NCI-H1105 (cell line): ENCODE results near the gene TNFRSF4.
"Not testable (repeated sequence)": the region's sequence is repeated elsewhere in the genome, so short reads cannot be mapped to it uniquely, and the experiment has no call there.

Experiments used
- DNase-seq: peaks from one replicate; lab custom pipeline; 2025; lab: John Stamatoyannopoulos, UW

Gene TNFRSF4

DNA sequence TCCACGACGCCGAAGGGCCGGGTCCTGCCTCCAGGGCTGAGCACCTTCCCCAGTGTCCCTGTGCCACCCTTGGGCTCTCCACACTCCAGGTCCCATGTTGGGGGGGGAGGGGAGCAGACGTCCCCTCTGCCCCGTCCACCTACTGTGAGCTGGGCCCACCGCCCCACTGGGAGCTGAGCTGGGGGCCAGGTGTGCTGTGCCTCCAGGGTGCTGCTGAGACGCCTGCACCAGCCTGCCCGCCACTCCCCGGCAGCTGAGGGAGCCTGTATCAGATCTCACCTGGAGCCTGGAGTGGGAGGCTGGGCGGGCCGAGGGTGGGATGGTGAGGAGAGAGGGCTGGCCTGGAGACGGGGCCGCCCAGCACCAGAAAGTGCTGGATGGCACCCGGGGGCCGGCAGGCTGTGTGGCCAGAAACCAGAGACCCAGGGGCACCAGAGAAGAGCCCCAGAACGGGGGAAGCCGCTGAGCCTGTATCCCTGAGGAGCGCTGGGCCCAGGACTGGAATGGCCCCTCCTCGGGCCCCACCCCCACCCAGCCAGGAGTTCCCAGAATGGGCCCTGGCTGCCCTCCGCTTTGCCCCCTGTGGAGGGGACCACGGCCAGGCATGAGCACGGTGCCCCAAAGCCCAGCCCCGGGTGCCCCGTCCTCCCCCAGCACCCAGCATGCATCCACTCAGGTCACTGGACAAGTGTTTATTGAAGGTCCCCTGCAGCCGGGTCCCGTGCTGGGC is 11.0 kb downstream of the TNFRSF4 start:
- no peak for DNase-seq

DNA sequence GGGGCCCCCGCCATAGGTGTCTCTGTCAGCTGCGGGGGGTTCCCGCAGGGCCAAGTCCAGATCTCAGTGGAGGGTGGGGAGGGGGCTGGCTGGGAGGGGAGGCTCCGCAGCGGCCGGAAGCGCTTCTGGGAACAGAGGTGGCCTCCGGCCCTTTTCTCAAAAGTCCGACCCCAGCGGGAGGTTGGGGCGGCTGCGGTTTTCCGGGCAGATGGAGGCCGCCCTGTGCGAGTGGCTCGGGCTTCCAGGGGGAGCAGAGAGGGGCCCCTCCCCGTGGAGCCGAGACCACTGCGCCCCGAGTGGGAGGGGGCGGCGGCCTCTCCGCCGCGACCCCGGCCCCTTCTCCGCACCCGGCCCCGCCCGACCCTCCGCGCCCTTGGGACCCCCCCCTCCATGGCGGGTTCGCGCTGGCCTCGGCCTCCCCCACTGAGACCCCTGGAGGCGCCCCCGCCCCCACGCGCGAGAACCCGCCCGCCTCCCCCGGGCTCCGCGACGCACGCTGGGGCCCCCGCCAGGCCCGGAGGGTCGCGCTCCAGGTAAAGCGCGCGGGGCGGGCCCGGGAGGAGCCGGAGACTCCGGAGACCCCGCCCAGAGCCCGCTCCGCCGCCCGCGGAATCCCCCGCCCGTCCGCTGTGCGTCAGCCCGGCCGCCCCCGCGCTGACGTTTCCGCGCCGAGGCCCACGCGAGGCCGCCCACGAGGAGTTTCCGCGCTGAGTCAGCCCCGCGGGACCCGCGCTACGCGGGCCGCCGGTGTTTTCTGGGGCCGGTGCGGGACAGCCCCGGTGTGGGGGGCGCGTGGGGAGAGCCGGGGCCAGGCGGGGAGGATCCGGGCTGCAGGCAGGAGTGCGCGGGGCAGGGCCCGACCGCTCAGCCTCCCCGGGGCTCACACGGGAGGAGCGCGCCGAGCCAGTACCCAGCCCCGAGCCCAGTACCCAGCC is 12.8 kb downstream of the TNFRSF4 start:
- peak; percentile 23 for DNase-seq

DNA sequence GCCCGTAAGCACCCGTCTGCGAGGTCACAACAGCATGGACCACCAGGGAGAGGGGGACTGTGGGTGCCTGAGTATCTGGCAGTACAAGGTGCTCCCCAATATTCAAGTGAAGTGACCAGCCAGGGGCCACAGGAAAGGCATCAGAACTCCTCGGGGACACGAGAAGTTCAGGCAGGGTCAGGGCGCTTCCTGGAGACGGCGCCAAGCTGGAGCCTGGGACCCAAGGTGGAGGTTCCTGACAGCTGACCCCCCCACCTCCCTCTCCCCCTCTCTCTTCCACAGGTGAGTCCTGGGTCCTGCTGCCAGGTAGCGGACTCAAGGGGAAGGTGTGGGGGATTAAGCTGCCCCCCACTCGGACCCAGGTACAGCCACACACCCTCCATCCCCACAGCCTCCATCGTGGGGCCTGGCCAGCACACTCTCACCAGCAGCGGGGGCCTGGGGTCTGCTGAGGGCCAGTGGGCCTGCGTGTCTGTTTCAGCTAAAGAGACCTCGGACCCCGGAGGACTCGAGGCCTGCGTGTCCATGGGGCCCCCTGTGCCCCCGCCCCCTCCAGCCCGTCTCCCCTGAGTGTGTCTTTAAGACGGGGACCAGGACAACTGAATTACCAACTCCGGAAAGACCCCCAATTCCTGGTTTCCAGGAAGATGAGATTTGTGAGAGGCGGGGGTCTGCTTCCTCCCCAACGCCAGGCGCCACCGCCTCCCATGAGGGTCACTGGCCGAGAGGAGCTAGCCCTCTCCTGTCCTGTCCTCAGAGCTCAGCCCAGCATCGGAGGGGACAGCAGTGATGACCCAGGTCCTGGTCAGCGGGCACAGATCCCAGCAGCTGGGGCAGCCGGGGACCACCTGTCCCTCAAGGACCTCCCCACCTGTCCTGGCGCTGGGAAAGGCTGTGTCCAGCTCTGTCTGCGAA is 13.7 kb downstream of the TNFRSF4 start:
- no peak for DNase-seq

DNA sequence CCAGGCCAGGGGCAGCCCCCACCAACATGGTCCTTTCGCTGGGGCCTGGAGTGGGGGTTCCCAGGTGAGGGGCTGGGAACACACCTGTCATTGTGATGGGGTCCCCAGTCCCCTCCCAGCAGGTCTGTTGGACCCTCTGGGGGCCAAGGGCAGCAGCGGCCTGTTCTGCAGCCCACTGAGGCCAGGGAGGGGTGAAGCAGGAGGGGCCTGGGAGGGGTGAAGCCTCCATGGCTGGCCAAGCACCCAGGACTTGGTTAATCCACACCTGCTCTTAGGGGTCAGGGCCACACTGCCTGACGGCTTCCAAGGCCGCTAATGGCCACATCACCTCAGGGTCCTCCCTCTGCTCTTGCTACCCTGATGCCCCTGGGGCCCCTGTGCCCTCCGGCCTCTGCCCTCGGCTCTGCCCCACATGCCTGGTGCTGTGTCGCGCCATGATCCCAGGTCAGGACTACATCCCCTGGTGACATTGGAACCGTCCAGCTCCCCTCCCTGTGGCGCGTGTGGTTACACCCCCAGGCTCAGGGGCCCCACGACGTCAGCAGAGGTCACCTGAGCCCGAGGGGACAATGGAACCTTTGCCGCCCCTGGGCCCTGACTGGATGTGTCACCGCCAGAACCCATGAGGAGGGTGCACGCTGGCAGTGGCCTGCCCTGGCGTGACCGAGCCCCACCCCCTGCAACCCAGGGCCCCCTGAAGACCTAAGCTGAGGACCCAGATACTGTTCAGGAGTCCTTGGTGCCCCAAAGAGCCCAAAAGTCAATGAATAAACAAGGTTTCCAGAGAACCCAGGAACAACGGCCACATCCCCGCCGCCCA is 14.6 kb downstream of the TNFRSF4 start:
- DNase-seq, result no peak

DNA sequence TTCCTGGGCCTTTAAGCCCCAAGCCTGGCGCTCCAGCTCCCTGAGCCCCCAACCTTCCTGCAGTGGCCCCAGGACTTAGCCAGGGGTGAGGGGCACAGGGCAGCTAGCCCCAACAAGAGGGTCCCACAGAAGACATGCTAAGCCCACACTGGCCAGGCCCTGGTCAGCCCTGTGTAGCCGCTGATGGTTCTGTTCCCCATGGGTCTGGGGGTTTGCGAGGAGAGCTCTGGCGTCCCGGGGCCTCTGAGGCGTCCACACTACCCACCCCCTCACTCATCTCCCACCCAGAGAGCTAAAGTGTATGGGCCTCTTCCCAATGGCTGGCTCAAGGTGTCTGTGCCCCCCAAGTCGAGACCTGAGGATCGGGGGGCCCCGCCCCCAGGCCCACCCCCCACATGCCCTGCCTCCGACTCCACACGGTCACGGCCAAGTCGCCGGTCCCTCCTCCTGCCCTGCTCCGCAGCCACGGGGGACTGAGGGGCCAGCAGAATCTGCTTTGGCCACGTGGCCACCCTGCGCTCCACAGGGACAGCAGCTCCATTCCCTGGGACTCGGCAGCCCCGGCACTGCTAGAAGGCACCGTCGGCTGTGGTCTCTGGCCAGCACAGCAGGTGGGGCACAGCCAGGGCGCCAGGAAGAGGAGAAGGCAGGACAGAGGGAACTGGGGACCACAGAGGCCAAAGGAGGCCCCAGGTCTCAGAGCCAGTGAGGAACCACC is 15.4 kb downstream of the TNFRSF4 start:
- DNase-seq, result no peak

DNA sequence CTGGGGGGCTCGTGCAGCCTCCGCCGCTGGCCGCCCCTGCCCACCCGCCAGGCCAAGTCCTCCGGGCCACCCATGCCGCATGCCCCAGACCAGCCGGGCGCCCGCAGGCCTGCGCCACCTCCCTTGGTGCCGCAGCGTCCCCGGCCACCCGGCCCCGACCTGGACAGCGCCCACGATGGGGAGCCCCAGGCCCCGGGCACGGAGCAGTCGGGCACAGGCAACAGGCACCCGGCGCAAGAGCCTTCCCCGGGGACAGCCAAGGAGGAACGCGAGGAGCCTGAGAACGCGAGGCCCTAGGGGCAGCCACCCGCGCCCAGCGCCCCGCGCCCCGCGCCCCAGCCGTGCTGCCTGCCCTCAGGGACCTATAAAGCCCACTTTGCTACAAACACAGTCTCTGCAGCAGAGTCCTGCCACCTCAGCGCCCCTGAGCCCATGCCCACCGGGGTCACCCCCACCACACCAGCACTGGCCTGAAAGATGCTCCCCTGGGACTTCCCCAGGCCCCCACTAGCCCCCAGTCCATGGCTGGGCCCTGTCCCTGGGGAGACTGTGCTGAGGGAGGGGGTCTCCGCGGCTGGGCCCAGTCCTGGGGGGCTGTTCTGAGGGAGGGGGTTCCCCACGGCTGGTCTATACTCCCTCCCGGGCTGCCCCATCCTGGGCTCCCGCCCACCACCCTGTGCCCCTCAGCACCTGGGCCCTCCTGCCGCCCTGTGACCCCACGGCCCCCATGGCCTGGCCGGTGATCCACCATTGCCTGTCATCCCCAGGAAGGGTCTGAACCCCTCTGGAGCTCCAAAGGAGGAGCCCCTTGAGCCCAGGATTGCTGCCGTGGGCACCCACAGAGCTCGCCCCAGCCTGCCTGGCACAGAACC is 16.2 kb downstream of the TNFRSF4 start:
- DNase-seq, result no peak

DNA sequence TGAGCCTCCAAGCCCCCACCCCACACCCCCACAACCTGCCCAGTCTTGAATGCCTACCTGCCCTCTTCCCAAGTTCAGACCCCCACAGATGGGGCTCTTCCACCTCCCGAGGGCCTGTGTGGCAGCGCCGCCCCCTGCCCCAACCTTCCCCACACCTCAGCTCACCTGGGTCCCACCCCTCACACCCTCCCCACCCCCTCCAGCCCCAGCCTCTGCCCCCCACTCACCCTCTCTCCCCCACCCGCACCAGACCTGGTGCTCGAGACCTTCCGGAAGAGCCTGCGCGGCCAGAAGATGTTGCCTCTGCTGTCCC is 16.8 kb downstream of the TNFRSF4 start:
- no peak for DNase-seq

DNA sequence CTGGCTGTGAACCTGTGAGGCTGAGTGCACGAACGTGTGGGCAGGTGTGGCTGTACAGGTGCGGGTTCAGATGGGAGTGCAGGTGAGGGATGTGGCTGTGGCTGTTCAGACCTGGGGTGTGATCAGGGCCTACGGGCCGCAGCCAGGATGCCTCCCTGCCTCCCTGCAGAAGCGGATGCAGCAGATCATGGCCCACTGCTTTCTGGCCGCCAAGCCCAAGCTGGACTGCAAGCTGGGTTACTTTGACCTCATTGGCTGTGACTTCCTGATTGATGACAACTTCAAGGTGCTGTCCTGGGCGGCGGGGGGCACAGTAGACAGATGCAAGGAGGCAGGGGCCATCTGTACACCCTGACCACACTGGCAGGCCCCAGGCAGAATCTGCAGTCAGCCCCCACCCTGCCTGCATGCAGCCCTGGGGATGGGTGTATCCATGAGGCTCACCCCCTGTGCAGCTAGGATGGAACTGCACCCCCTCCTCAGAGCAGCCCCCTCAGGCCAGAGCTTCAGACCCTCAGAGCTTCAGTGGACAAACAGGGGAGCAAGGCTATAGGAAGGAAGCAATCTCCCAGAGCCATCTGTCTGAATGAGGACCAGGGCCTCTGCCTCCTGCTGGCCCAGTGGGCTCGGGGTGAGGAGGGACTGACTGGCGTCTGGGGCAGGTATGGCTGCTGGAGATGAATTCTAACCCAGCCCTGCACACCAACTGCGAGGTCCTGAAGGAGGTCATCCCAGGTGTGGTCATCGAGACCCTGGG is 17.3 kb downstream of the TNFRSF4 start:
- DNase-seq, result no peak

DNA sequence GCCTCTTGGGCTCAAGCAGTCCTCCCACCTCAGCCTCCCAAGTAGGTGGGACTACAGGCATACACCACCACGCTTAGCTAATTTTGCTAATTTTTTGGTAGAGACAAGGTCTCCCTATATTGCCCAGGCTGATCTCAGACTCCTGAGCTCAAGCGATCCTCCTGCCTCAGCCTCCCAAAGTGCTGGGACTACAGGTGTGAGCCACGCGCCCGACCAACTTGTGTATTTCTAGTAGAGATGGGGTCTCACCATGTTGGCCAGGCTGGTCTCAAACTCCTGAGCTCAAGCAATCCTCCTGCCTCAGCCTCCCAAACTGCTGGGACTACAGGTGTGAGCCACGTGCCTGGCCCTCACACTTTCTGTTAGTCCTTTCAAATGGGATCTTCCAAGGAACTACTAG is 18.2 kb downstream of the TNFRSF4 start:
- DNase-seq, result not testable (repeated sequence)

DNA sequence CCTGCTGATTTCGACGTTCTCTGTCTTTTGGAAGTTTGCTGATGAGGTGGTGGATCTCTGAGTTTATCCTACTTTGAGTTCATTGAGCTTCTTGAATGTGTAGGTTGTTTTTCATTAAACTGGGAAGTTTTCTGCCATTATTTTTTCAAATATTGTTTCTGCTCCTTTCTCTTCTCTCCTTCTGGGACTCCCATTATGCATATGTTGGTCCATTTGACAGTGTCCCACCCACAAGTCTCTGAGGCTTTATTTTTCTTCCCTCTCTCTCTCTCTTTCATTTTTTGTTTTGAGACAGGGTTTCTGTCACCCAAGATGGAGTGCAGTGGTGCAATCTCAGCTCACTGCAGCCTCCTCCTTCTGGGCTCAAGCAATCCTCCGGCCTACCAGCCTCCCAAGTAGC is 19.2 kb downstream of the TNFRSF4 start:
- no peak for DNase-seq

DNA sequence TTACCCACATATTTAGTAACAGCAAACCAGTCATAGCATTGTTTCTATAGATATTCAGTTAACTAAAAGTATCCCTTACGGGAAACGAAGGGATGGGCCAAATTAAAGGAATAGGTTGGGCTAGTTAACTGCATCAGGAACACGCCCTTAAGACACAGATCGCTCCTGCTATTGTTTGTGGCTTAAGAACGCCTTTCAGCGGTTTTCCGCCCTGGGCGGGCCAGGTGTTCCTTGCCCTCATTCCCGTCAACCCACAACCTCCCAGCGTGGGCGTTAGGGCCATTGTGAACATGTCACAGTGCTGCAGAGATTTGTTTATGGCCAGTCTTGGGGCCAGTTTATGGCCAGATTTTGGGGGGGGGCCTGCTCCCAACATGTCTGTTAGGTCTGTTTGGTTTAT is 22.2 kb downstream of the TNFRSF4 start:
- DNase-seq, result no peak

DNA sequence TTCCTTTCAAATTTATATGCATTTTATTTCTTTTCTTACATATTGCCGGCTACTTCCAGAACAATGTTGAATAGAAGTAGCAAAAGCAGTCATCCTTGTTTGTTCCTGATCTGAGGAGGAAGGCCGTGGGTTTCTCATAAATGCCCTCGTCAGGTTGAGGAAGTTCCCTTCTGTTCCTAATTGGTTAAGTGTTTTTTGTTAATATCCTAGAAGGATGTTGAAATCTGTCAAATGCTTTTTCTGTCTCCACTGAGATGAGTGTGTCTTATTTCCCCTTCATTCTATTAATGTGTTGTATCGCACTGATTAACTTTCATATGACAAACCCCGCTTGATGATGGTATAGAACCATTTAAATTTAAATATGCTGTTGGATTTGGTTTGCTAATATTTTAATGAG is 24.8 kb downstream of the TNFRSF4 start:
- DNase-seq, result no peak

DNA sequence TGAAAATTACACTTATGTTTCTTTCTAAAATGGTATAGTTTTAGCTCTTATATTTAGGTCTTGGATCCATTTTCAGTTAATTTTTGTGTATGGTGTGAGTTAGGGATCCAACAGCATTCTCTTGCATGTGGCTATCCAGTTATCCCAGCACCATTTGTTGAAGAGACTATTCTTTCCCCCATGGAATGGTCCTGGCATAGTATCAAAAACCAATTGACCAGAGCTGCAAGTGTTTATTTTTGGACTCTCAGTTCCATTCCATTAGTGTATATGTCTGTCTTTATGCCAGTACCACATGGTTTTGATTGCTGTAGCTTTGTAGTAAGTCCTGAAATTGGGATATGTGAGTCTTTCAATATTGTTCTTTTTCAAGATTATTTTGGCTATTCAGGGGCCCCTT is 26.0 kb downstream of the TNFRSF4 start:
- DNase-seq, result no peak

DNA sequence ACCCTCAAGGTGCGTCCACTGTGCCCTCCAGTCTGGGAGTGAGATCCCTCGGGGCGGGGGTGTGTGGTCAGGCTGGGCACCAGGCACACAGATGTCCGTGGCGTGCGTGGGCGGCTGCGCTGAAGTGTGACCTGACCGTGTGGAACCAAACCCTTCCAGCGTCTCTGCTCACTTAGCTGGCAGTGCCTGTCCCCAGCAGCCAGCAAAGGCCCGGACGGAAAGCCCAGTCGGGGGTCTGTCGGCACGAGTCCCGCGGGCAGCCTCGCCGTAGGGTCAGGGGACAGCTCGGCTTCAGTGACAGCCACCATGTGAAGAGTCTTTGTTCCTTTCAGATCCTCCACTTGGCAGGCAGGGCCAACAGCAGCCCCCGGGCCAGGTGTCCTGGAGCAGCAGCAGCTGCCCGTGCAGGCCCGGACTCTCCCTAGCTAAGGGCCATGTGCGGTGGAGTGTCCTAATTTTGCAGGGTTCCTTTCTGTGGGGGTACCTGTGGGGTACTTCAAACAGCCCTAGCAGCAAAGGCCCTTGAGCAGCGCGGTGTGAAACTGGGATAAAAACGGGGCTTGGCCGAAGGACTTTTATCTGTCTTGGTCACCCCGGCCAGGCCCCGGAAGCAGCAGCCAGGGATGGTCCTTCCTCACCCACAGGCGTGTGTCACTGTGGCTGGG is 28.7 kb downstream of the TNFRSF4 start:
- DNase-seq, result no peak

DNA sequence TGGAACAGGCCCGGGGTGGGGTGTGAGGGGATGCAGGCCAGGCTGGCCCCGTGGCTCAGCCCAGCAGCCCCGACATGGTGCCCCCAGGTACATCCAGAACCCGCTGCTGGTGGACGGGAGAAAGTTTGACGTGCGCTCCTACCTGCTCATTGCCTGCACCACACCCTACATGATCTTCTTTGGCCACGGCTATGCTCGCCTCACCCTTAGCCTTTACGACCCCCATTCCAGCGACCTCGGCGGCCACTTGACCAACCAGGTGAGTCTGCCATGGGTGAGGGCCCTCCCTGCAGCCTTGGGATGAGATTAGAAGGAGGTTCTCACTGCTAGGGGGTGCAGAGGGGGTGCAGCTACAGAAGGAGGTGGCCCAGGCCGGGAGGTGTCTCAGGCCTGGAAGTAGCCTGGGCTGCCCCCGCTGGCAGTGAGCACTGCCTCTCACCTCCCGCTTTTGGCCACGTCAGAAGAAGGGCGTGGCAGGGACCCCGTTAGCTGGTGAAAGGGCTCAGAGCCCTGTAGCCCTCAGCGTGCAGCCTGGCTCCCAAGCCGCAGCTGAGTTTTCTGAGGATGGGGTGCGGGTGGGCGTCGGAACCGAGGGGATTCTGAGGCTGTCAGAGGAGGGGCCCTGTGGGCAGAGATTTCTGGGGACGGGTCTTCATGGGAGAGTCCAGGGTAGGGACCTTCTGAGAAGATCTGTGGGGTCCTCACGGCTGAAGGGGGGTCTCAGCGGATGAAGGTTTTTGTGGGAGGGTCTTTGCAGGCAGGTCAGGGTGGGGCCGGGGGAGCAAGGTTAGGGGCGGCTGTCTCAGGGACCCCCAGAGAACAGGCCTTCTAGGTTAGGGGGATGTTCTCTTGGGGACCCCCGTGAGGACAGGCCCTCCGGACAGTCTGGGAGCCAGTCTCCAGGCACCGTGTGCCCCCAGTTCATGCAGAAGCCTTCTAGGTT is 29.8 kb downstream of the TNFRSF4 start:
- DNase-seq, result no peak

DNA sequence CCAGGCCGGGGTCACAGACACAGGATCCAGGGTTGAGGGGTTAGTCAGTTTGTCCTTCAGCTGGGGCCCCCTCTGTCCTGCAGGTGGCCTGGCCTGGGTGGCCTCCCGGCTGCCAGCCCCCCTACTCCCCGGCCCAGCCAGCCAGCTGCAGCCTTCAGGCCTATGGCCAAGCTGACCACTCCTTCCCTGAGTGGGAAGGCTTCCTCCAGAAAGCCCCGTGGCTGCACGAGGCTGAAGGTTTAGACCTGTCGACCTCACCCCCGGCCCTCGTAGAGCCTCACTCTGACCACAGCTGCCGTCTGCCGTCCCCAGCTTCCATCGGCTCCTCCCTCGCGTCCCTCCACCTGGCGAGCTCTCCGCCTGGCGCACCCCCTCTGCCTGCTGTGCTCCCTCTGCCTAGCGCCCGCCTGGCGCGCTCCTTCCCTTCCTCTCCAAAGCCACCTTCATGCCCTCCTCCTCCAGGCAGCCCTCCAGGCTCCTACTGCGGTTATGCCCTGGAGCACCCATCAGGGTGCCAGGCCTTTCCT is 30.7 kb downstream of the TNFRSF4 start:
- DNase-seq, result no peak
